ENCODE data around the gene PCK1. TPM values are rescaled to one million over a fixed set of nuclear protein-coding genes. Genes with fewer than 3 reads are reported as not detected.

The PCK1 gene
- total RNA-seq, 1 experiment from 2014 or later, result 0.49 TPM

GRCh38 chr20:57540890-57541580 is 19.9 kb upstream of the PCK1 start:
- RAD21 ChIA-PET (ENCODE audit: low non-redundant PET in 1 of 2, low total read pairs in 2 of 2, uncharacterized antibody in 2 of 2, unreplicated experiment in 2 of 2), result no interaction called here
- H3K9me3 ChIP-seq (ENCODE audit: control insufficient read depth in 1 of 2, insufficient read depth in 1 of 2, low read depth in 1 of 2, low read length in 2 of 2), result no peaks in the 10 kb centered on the region
- no peak overlapping the region for H3K4me2 ChIP-seq (ENCODE audit: low read length)
- ATAC-seq (no peak), DNase-seq (ENCODE audit: low read depth, low spot score) (no peak)
- POLR2A ChIA-PET, result no interaction called here
- intact Hi-C loops (cut with micrococcal nuclease), result no loop called here
- no peaks in the 10 kb centered on the region for H3K4me1 ChIP-seq (ENCODE audit: control insufficient read depth in 1 of 2, insufficient read depth in 2 of 2, low read length in 2 of 2)
- peaks cover 67% of the 10 kb centered on the region for H3K27me3 ChIP-seq (ENCODE audit: insufficient read depth, low read length)
- H3K9me2 ChIP-seq (ENCODE audit: insufficient read depth), result no peaks in the 10 kb centered on the region
- CTCF ChIA-PET, result no interaction called here
- H3K36me3 ChIP-seq (ENCODE audit: control insufficient read depth in 1 of 2, insufficient read depth in 2 of 2, low read length in 2 of 2), result no peaks in the 10 kb centered on the region
- BruUV-seq (replicated peaks), result no TSS peak
- no peaks in the 10 kb centered on the region for H4K20me1 ChIP-seq (ENCODE audit: insufficient read depth)
- no peak overlapping the region for H3K9ac ChIP-seq (ENCODE audit: low read length)
- no peaks in the 10 kb centered on the region for H3K79me2 ChIP-seq (ENCODE audit: insufficient read depth, low read length)
- no peak for TF ChIP-seq EZH2 (IDR thresholded peaks at IDR 0.05)
- no peak for TF ChIP-seq EGR1 (IDR thresholded peaks at IDR 0.05; ENCODE audit: low read depth)
- no peak for TF ChIP-seq YY1 (IDR thresholded peaks at IDR 0.05; ENCODE audit: extremely low read depth, insufficient replicate concordance, low read depth, low read length)
- no peak for TF ChIP-seq RAD21 (IDR thresholded peaks at IDR 0.05; ENCODE audit: low read depth)
- no peak for TF ChIP-seq CEBPB (IDR thresholded peaks at IDR 0.05; ENCODE audit: low read depth)
- TF ChIP-seq SRF (IDR thresholded peaks at IDR 0.05; ENCODE audit: low read depth), result no peak
- TF ChIP-seq ELF1 (IDR thresholded peaks at IDR 0.05; ENCODE audit: borderline replicate concordance, low read depth), result no peak
- no peak for TF ChIP-seq POLR2A (IDR thresholded peaks at IDR 0.05; ENCODE audit: borderline replicate concordance, extremely low read depth, insufficient read depth, insufficient read length)
- no peak for TF ChIP-seq SIN3A (IDR thresholded peaks at IDR 0.05; ENCODE audit: low read depth)
- TF ChIP-seq REST (IDR thresholded peaks at IDR 0.05; ENCODE audit: low read depth), result no peak
- no peak for TF ChIP-seq MAX (IDR thresholded peaks at IDR 0.05)
- TF ChIP-seq TCF7L2 (IDR thresholded peaks at IDR 0.05; ENCODE audit: borderline replicate concordance, extremely low read depth, insufficient read depth, insufficient read length), result no peak
- no peak for TF ChIP-seq ATF3 (IDR thresholded peaks at IDR 0.05)
- TF ChIP-seq ZNF274 (IDR thresholded peaks at IDR 0.05; ENCODE audit: low read depth, low read length), result no peak
- no peak for TF ChIP-seq CTCF (IDR thresholded peaks at IDR 0.05 in 2 of 3, conservative IDR thresholded peaks at IDR 0.05 in 1 of 3; ENCODE audit: borderline replicate concordance in 1 of 3, insufficient read depth in 1 of 3, low read depth in 2 of 3, low read length in 2 of 3)
- no peak for TF ChIP-seq SP1 (IDR thresholded peaks at IDR 0.05; ENCODE audit: low read depth)
- no peak for TF ChIP-seq FOSL1 (IDR thresholded peaks at IDR 0.05; ENCODE audit: low read depth)
- no peak for TF ChIP-seq CBX3 (IDR thresholded peaks at IDR 0.05; ENCODE audit: low read depth)
- TF ChIP-seq ZFX (IDR thresholded peaks at IDR 0.05), result no peak
- no peak for TF ChIP-seq ZBTB33 (IDR thresholded peaks at IDR 0.05; ENCODE audit: extremely low read depth, insufficient replicate concordance, low read length)
- no peak overlapping the region for H3K27ac ChIP-seq (ENCODE audit: low read depth, low read length)
- no peak overlapping the region for H2AFZ ChIP-seq (ENCODE audit: low read depth, low read length, poor library complexity, severe bottlenecking)
- no peak overlapping the region for H3K4me3 ChIP-seq (replicated peaks in 1 of 2; ENCODE audit: low read depth in 1 of 2, low read length in 2 of 2)

All from HCT116 (cell line).